Heart right ventricle (tissue), 16 donors: ENCODE data around the gene PRKAR1B. TPM values are rescaled to one million over a fixed set of nuclear protein-coding genes. Genes with fewer than 3 reads are reported as not detected.
A peak's percentile ranks its signal among the peaks of the same experiment; 100 is the strongest.
"Not testable (repeated sequence)": the region's sequence is repeated elsewhere in the genome, so short reads cannot be mapped to it uniquely, and the experiment has no call there.

Experiments
- ATAC-seq, 8 donors: fragments of 200-7000 bp; cut with Tn5 transposase; one replicate each; pipeline ENCODE4 v1.9.1; 2020; ENCODE audit warnings: mild to moderate bottlenecking in 8 of 8, moderate library complexity in 8 of 8, moderate number of reproducible peaks in 1 of 8
- DNase-seq, 2 donors: peaks; one replicate each; pipeline ENCODE4 v3.0.0-alpha.2; 2020
- H3K27ac ChIP-seq, 10 donors: fragments of 200-600 bp; sonication (generic) in 2 of 10; one replicate each; pipeline versions ENCODE4 v1.5.0 to v1.8.0; 2020 to 2022; ENCODE audit warnings: mild to moderate bottlenecking in 3 of 10
- H3K27me3 ChIP-seq, 7 donors: fragments of 200-600 bp; one replicate each; pipeline ENCODE4 v1.8.0; 2021 to 2022; ENCODE audit warnings: mild to moderate bottlenecking in 2 of 7
- H3K36me3 ChIP-seq, 9 donors: fragments of 200-600 bp; sonication (generic) in 1 of 9; one replicate each; pipeline versions ENCODE4 v1.5.0 to v1.8.0; 2020 to 2022; ENCODE audit warnings: mild to moderate bottlenecking in 2 of 9
- H3K4me1 ChIP-seq, 9 donors: fragments of 200-600 bp; sonication (generic) in 1 of 9; one replicate each; pipeline versions ENCODE4 v1.5.0 to v1.8.0; 2020 to 2022; ENCODE audit warnings: mild to moderate bottlenecking in 4 of 9
- H3K4me3 ChIP-seq, 10 donors: fragments of 200-600 bp; sonication (generic) in 2 of 10; one replicate each; pipeline versions ENCODE4 v1.5.0 to v1.8.0; 2020 to 2022; ENCODE audit warnings: mild to moderate bottlenecking in 7 of 10, moderate library complexity in 2 of 10
- H3K9me3 ChIP-seq, 11 donors: fragments of 200-600 bp in 10 of 11; sonication (generic) in 2 of 11; one replicate each; pipeline versions ENCODE4 v1.5.0 to v1.8.0; 2013 to 2022; ENCODE audit warnings: mild to moderate bottlenecking in 2 of 11, control low read depth in 1 of 11, moderate library complexity in 1 of 11
- CTCF ChIP-seq, 9 donors: fragments of 200-600 bp; sonication (generic) in 2 of 9; IDR thresholded peaks; one replicate each; pipeline versions ENCODE4 v1.5.0 to v1.8.0; 2021 to 2022; ENCODE audit warnings: antibody characterized with exemption in 9 of 9, mild to moderate bottlenecking in 5 of 9, moderate library complexity in 1 of 9
- WGBS, 2 donors: extraction: QIAGEN DNeasy Blood & Tissue Kit; methylation state at CpG; one replicate each; pipeline ENCODE4 v1.1.7; 2013; ENCODE audit warnings: inconsistent platforms in 1 of 2; 5-methylcytosine and 5-hydroxymethylcytosine counted together
- intact Hi-C, 10 donors: fragments of 100-400 bp; cut with DNase I; formaldehyde crosslinking; loops; one replicate each; pipeline versions ENCODE4 v1.11.1 to v1.14.2; 2022
- polyA plus RNA-seq, 2 donors: library from polyadenylated mRNA; stranded (reverse); fragments of 200-250 nt; gene quantifications; one replicate each; pipeline ENCODE4 v1.2.3, GENCODE V29; 2013
- total RNA-seq, 10 donors: library from RNA; stranded (reverse); fragmentation: NEBNext Ultra II Directional in 3 of 10; extraction: Animal tissue kit (Norgen Biotek cat#: 25700) in 3 of 10; gene quantifications; one replicate each; pipeline versions ENCODE4 v1.2.1 to v1.2.4, GENCODE V29; 2021 to 2023
- donor health status: Arrhythmogenic right ventricular cardiomyopathy.
- donor health status: ischemic (EF 13 %, LVEDD 7.1; RV severe dilation, severe dysfunction).
- donor health status: healthy with polysubstance abuse.
- donor health status: DM: no; HTN: yes; CAD: no.
- donor health status: DM: no; HTN: no; CAD: no.
- donor health status: ischemic (EF 25% LVEDD 6.9; RV normal size, moderate dysfunction).
- donor health status: ischemic (EF 25% LVEDD 5.7; RV mildly dilated, moderate dysfunction).
- donor health status: healthy.
- donor health status: DM: yes; HTN: yes; CAD: no.
- donor health status: Ischemic cardiomyopathy.
- donor health status: ischemic (EF 35%, LVEDD 5.7; RV mildly dilated, moderate dysfunction).
- donor health status: nonischemic (EF 11% LVEDD 7.7; RV severe dilation, severe dysfunction).
- donor health status: DM: yes; HTN: yes; CAD: no.
- donor health status: PGD.
- donor health status: ischemic (EF 29% LVEDD 5.4; RV normal size, mild dysfunction).
- donor health status: nonischemic (EF 23%, LVEDD 6.1; RV moderate dilation, normal function).

PRKAR1B gene
- total and polyA plus RNA-seq, 12 donors, result 5.0 to 24.5 (median 20.6) TPM

DNA sequence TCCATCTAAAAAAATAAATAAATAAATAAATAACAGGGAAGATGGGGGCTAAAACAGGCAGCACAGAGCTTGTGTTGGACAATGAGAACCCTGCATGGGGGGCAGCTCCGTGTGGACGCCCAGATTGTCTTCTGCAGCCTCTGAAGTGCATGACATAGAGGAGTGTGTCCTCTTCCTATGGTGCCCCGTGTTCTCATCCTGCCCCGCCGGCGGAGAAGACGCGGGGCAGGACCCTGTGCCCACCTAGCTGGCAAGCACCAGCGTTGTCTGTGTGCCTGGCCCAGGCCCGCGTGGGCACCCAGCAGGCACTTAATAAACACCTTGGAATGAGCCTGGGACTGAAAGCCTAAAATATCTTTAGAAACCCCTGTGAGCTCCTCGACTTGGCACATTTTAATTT, 89.3 kb downstream of the PRKAR1B start:
- intact Hi-C loops, result loop anchor here in 8 of 10 donors (5.0 to 10.0 kb wide), 5 partner anchors 113 to 316 kb away; no protein-coding TSS in a partner anchor
- Histone ChIP-seq H3K27ac (no peak overlapping the region), H3K27me3 (no peaks in the 10 kb centered on the region), H3K4me1 (no peaks in the 10 kb centered on the region), H3K36me3 (no peaks in the 10 kb centered on the region), H3K4me3 (no peak overlapping the region), H3K9me3 (no peaks in the 10 kb centered on the region)
- no peak for ATAC-seq
- 89 to 91% methylated on average over 12 of the region's 12 CpGs for WGBS, 2 donors
- TF ChIP-seq CTCF (IDR thresholded peaks at IDR 0.05), result no peak
- DNase-seq, result no peak

GRCh38 chr7:636396-636795, 90.7 kb downstream of the PRKAR1B start:
- Histone ChIP-seq H3K9me3 (no peaks in the 10 kb centered on the region), H3K27me3 (no peaks in the 10 kb centered on the region), H3K4me1 (no peaks in the 10 kb centered on the region), H3K27ac (no peak overlapping the region), H3K4me3 (no peak overlapping the region), H3K36me3 (no peaks in the 10 kb centered on the region)
- WGBS, 2 donors, result 88 to 90% methylated on average over 16 to 17 of the region's 17 CpGs
- DNase-seq, result peak in 1 of 2 donors; percentile 26
- peak in 8 of 9 donors; percentile 20 to 60 (median 51) for TF ChIP-seq CTCF (IDR thresholded peaks at IDR 0.05)
- intact Hi-C loops, result loop anchor here in 8 of 10 donors (5.0 to 10.0 kb wide), 5 partner anchors 112 to 314 kb away; no protein-coding TSS in a partner anchor
- ATAC-seq, result peak in 5 of 8 donors; percentile 53 to 70 (median 59)

DNA sequence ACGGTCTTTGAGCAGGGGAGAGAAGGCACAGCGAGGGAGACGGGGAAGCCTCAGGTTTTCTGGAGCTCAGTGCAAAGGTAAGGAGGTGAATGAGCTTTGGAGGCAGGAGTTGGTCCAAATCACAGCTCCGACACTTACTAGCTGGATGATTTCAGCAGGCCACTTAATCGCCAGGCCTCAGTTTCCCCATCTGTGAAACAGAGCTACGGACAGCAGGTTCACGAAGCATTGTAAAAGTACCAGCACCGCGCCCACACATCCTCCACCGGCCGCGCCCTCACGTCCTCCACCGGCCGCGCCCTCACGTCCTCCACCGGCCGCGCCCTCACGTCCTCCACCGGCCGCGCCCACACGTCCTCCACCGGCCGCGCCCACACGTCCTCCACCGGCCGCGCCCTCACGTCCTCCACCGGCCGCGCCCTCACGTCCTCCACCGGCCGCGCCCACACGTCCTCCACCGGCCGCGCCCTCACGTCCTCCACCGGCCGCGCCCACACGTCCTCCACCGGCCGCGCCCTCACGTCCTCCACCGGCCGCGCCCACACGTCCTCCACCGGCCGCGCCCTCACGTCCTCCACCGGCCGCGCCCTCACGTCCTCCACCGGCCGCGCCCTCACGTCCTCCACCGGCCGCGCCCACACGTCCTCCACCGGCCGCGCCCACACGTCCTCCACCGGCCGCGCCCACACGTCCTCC, 91.2 kb downstream of the PRKAR1B start:
- not testable (repeated sequence) for H3K36me3 ChIP-seq, H3K27ac ChIP-seq, H3K27me3 ChIP-seq, H3K4me3 ChIP-seq, DNase-seq, H3K4me1 ChIP-seq, H3K9me3 ChIP-seq, ATAC-seq
- intact Hi-C loops, result loop anchor here in 8 of 10 donors (5.0 to 10.0 kb wide), 5 partner anchors 111 to 314 kb away; no protein-coding TSS in a partner anchor
- 96% methylated on average over 52 to 75 of the region's 81 CpGs for WGBS, 2 donors

DNA sequence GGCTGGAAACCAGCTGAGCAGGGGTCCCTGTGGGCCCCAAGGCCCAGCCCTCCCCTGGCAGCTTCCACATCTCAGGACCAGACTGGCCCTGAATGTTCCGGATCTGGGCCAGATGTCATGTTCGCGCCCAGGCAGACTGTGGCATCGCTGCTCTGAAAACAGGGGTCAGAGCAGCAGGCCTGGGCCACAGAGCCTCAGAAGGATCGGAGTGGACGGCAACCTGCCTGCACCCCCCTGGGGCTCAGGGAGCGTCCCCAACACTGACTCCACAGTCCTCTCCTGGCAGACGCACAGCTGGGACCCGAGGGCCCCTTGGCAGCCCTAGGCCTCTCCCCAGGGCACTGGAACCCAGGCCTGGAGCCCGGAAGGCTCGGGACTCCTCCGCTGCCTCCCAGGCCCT, 91.9 kb downstream of the PRKAR1B start:
- no peak for TF ChIP-seq CTCF (IDR thresholded peaks at IDR 0.05)
- no peak overlapping the region for H3K4me3 ChIP-seq
- intact Hi-C loops, result loop anchor here in 8 of 10 donors (5.0 to 10.0 kb wide), 5 partner anchors 110 to 313 kb away; no protein-coding TSS in a partner anchor
- no peak overlapping the region for H3K27ac ChIP-seq
- H3K9me3 ChIP-seq, result no peaks in the 10 kb centered on the region
- 87 to 92% methylated on average over 12 of the region's 12 CpGs for WGBS, 2 donors
- no peaks in the 10 kb centered on the region for H3K4me1 ChIP-seq
- DNase-seq (no peak), ATAC-seq (peak in 1 of 8 donors; percentile 18)
- no peaks in the 10 kb centered on the region for H3K27me3 ChIP-seq
- H3K36me3 ChIP-seq, result no peaks in the 10 kb centered on the region
